BE2C (cell line): ENCODE results near the gene PLA2G4B.

Source experiments
- DNase-seq: peaks from one replicate; pipeline ENCODE4 v3.0.0-alpha.2; 2020
- H3K27me3 ChIP-seq: fragments of 250-450 bp; sonication (Bioruptor Pico); 2 replicates; pipeline ENCODE4 v1.5.1; 2020; ENCODE audit warnings: mild to moderate bottlenecking
- H3K36me3 ChIP-seq: fragments of 250-450 bp; sonication (Bioruptor Pico); 2 replicates; pipeline ENCODE4 v1.5.1; 2020; ENCODE audit warnings: mild to moderate bottlenecking
- H3K4me1 ChIP-seq: fragments of 250-450 bp; sonication (Bioruptor Pico); 2 replicates; pipeline ENCODE4 v1.5.1; 2020
- H3K4me3 ChIP-seq: 2 replicates; pipeline ENCODE4 v1.5.1; 2011; ENCODE audit warnings: low read depth, low read length
- H3K9me3 ChIP-seq: fragments of 250-450 bp; sonication (Bioruptor Pico); 2 replicates; pipeline ENCODE4 v1.5.1; 2020
- CTCF ChIP-seq: IDR thresholded peaks from 2 replicates; pipeline ENCODE4 v1.5.1; 2012; ENCODE audit warnings: mild to moderate bottlenecking, low read depth, low read length

Gene PLA2G4B

GRCh38 chr15:41885841-41886240 lies 47.2 kb downstream of the PLA2G4B start:
- no peak overlapping the region for H3K4me3 ChIP-seq
- peaks cover 6% of the 10 kb centered on the region for H3K4me1 ChIP-seq
- no peaks in the 10 kb centered on the region for H3K9me3 ChIP-seq
- H3K27me3 ChIP-seq: no peaks in the 10 kb centered on the region
- no peaks in the 10 kb centered on the region for H3K36me3 ChIP-seq
- TF ChIP-seq CTCF: no peak
- DNase-seq: no peak

- peaks cover 8% of the 10 kb centered on the region for H3K4me1 ChIP-seq
- H3K9me3 ChIP-seq: no peaks in the 10 kb centered on the region
- H3K36me3 ChIP-seq: no peaks in the 10 kb centered on the region
- no peaks in the 10 kb centered on the region for H3K27me3 ChIP-seq
- no peak for TF ChIP-seq CTCF
- DNase-seq: no peak
- no peak overlapping the region for H3K4me3 ChIP-seq
Observed at GRCh38 chr15:41886741-41887140, 48.1 kb downstream of the PLA2G4B start.

- H3K27me3 ChIP-seq: no peaks in the 10 kb centered on the region
- H3K9me3 ChIP-seq: no peaks in the 10 kb centered on the region
- H3K4me3 ChIP-seq: no peak overlapping the region
- H3K36me3 ChIP-seq: no peaks in the 10 kb centered on the region
- H3K4me1 ChIP-seq: peaks cover 12% of the 10 kb centered on the region
- TF ChIP-seq CTCF: no peak
- no peak for DNase-seq
Observed at GRCh38 chr15:41887161-41887560, 48.5 kb downstream of the PLA2G4B start.

- Histone ChIP-seq H3K4me3 (no peak overlapping the region), H3K36me3 (no peaks in the 10 kb centered on the region), H3K27me3 (no peaks in the 10 kb centered on the region), H3K9me3 (no peaks in the 10 kb centered on the region), H3K4me1 (peaks cover 19% of the 10 kb centered on the region)
- no peak for DNase-seq
- TF ChIP-seq CTCF: no peak
Observed at GRCh38 chr15:41887893-41888292, 49.2 kb downstream of the PLA2G4B start.

GRCh38 chr15:41888662-41889253 lies 50.1 kb downstream of the PLA2G4B start:
- Histone ChIP-seq H3K27me3 (no peaks in the 10 kb centered on the region), H3K9me3 (no peaks in the 10 kb centered on the region), H3K4me3 (no peak overlapping the region), H3K4me1 (peaks cover 28% of the 10 kb centered on the region), H3K36me3 (no peaks in the 10 kb centered on the region)
- DNase-seq: no peak
- no peak for TF ChIP-seq CTCF

GRCh38 chr15:41890050-41890690 lies 51.5 kb downstream of the PLA2G4B start:
- no peaks in the 10 kb centered on the region for H3K36me3 ChIP-seq
- H3K4me1 ChIP-seq: peaks cover 40% of the 10 kb centered on the region
- TF ChIP-seq CTCF: no peak

More at GRCh38 chr15:41890050-41890690, 51.5 kb downstream of the PLA2G4B start:
- no peak for DNase-seq
- Histone ChIP-seq H3K9me3 (no peaks in the 10 kb centered on the region), H3K27me3 (no peaks in the 10 kb centered on the region), H3K4me3 (no peak overlapping the region)
